Osteocyte (in vitro differentiated cells): ENCODE data around the gene TTC3. TPM values are rescaled to one million over a fixed set of nuclear protein-coding genes. Genes with fewer than 3 reads are reported as not detected.

Experiments
- DNase-seq: peaks from one replicate; pipeline ENCODE4 v3.0.0; 2021; ENCODE audit warnings: mixed read lengths; ENCODE audit not compliant: unreplicated experiment; ENCODE audit errors: extremely low spot score
- H3K27ac Mint-ChIP-seq: one replicate; pipeline ENCODE4 v1.8.0; 2021; ENCODE audit warnings: mild to moderate bottlenecking, mixed read lengths; ENCODE audit not compliant: unreplicated experiment
- H3K27me3 Mint-ChIP-seq: one replicate; pipeline ENCODE4 v1.8.0; 2021; ENCODE audit warnings: mixed read lengths; ENCODE audit not compliant: unreplicated experiment
- H3K36me3 Mint-ChIP-seq: one replicate; pipeline ENCODE4 v1.8.0; 2021; ENCODE audit warnings: mixed read lengths; ENCODE audit not compliant: unreplicated experiment
- H3K4me1 Mint-ChIP-seq: one replicate; pipeline ENCODE4 v1.8.0; 2021; ENCODE audit warnings: mixed read lengths; ENCODE audit not compliant: unreplicated experiment
- H3K4me3 Mint-ChIP-seq: one replicate; pipeline ENCODE4 v1.8.0; 2021; ENCODE audit warnings: mild to moderate bottlenecking, moderate library complexity, mixed read lengths; ENCODE audit not compliant: unreplicated experiment
- H3K9me3 Mint-ChIP-seq: one replicate; pipeline ENCODE4 v1.8.0; 2021; ENCODE audit warnings: mixed read lengths; ENCODE audit not compliant: unreplicated experiment
- CTCF ChIP-seq: fragments of 200-600 bp; sonication (generic); IDR thresholded peaks from 2 replicates; pipeline ENCODE4 v1.5.0; 2021; ENCODE audit warnings: antibody characterized with exemption, mild to moderate bottlenecking, moderate library complexity
- total RNA-seq: library from RNA; stranded (reverse); gene quantifications from 2 replicates; pipeline ENCODE4 v1.2.1, GENCODE V29; 2021

Gene TTC3
- total RNA-seq, 1 donor from 2014 or later: 252 TPM

- Mint-ChIP-seq H3K4me3 (no peak overlapping the region), H3K36me3 (peaks cover 64% of the 10 kb centered on the region), H3K27me3 (no peaks in the 10 kb centered on the region), H3K4me1 (peaks cover 13% of the 10 kb centered on the region), H3K27ac (peak overlapping the region; percentile 75), H3K9me3 (no peaks in the 10 kb centered on the region)
- DNase-seq: no peak
- no peak for TF ChIP-seq CTCF
Measured at GRCh38 chr21:37165586-37165985, 92.5 kb downstream of the TTC3 start.

GRCh38 chr21:37166733-37167132 lies 93.7 kb downstream of the TTC3 start:
- peak; percentile 34 for TF ChIP-seq CTCF
- Mint-ChIP-seq H3K4me1 (peaks cover 13% of the 10 kb centered on the region), H3K27ac (peak overlapping the region; percentile 59), H3K9me3 (no peaks in the 10 kb centered on the region), H3K4me3 (no peak overlapping the region), H3K27me3 (no peaks in the 10 kb centered on the region), H3K36me3 (peaks cover 56% of the 10 kb centered on the region)
- DNase-seq: no peak

- peaks cover 57% of the 10 kb centered on the region for H3K36me3 Mint-ChIP-seq
- no peak for DNase-seq
- no peak overlapping the region for H3K27ac Mint-ChIP-seq
- H3K4me3 Mint-ChIP-seq: no peak overlapping the region
- no peak for TF ChIP-seq CTCF
- no peaks in the 10 kb centered on the region for H3K9me3 Mint-ChIP-seq
- peaks cover 25% of the 10 kb centered on the region for H3K4me1 Mint-ChIP-seq
- H3K27me3 Mint-ChIP-seq: no peaks in the 10 kb centered on the region
Measured at GRCh38 chr21:37168666-37169065, 95.6 kb downstream of the TTC3 start.

- H3K4me1 Mint-ChIP-seq: peaks cover 14% of the 10 kb centered on the region
- no peak for DNase-seq
- H3K4me3 Mint-ChIP-seq: no peak overlapping the region
- no peaks in the 10 kb centered on the region for H3K27me3 Mint-ChIP-seq
- no peaks in the 10 kb centered on the region for H3K9me3 Mint-ChIP-seq
- no peak for TF ChIP-seq CTCF
- peaks cover 50% of the 10 kb centered on the region for H3K36me3 Mint-ChIP-seq
- H3K27ac Mint-ChIP-seq: peak overlapping the region; percentile 32
Measured at GRCh38 chr21:37172646-37173045, 99.6 kb downstream of the TTC3 start.

- H3K27ac Mint-ChIP-seq: no peak overlapping the region
- H3K9me3 Mint-ChIP-seq: peaks cover 4% of the 10 kb centered on the region
- no peak for TF ChIP-seq CTCF
- H3K4me1 Mint-ChIP-seq: peaks cover 14% of the 10 kb centered on the region
- no peak overlapping the region for H3K4me3 Mint-ChIP-seq
- H3K27me3 Mint-ChIP-seq: no peaks in the 10 kb centered on the region
- no peak for DNase-seq
- H3K36me3 Mint-ChIP-seq: peaks cover 51% of the 10 kb centered on the region
Measured at GRCh38 chr21:37176716-37177115, 103.7 kb downstream of the TTC3 start.
